OCI-M2 (cell line): ENCODE measurements around the gene UBXN2A.
"Not testable (repeated sequence)": the region's sequence is repeated elsewhere in the genome, so short reads cannot be mapped to it uniquely, and the experiment has no call there.

Experiments
- DNase-seq: peaks from one replicate; lab custom pipeline; 2025; ENCODE audit not compliant: unreplicated experiment; lab: John Stamatoyannopoulos, UW

The UBXN2A gene

DNA sequence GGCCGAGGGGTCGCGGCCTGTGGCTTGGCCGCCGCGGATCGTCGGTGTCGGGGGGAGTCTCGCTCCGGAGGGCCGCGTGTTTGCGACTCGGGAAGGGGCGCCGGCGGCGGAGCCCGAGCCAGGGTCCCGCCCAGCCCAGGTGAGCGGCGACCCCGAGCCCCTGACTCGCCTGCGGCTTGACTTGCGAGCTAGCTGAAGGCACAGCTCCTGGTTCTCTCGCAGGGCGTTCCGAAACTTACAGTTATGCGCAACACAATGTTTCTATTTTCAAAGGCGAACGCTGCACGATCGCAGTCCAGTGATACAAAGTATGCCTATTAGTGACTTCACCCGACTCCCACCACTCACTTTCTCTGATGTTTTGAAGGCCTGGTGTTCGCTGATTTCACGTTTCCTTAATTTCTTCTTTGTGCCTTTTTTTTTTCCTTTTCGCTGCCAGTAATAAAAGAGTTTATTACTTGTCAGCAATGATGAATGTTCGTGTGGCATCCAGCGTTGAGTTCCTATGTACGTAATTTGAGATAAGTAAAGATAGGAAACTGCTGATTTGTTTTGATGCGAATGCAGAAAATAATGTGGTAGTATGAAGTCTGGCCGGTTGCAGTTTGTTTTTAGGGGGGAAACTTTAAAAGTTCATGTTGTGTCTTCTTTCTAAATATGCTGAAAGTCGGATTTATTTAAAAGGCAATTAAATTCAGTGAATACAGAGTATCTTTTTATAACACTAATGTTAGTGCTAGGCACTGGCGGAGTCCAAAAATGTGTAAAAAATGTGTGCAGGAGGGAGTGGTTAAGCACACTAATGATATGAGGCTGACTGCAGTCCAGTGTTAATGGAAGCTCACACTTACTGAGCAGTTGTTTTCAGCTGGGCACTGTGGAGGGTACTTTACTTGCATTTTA lies 706 bp downstream of the UBXN2A start:
- no peak for DNase-seq

- DNase-seq, result no peak
Measured at GRCh38 chr2:23941644-23942043, 1.4 kb downstream of the UBXN2A start.

DNA sequence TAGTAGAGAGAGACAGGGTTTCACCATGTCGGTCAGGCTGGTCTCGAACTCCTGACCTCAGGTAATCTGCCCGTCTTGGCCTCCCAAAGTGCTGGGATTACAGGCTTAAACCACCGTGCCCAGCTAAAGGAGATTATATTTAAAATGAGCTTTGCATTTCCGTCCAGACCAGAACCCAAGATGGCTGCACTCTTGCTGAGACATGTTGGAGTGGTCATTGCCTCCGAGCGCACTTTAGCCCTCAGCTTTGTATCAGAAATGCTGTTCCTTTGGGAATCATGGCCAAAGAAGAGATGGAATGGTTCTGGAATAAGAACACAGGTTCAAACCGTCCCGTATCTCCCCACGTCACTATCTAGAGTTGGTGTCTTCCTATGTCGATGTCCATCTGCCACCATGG lies 3.4 kb downstream of the UBXN2A start:
- DNase-seq, result no peak

DNA sequence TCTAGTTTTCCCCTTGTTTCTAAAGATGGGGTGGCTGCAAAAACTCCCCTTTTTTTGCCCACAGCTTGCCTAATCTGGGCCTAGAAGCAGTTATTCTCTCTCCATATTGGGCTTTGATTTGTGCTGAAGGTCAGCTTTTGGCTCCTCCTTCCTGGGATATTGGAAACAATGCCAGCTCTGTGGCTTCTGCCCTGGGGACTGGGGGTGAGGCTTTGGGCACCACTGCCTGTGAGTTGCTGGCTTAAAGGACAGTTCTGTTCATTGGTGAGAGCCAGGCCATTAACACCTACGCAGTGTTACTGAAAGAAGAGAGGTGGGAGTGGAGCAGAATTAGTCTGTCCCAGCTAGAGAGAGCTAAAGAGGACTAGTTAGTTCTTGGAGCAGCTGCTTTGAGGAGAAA lies 4.3 kb downstream of the UBXN2A start:
- no peak for DNase-seq

DNA sequence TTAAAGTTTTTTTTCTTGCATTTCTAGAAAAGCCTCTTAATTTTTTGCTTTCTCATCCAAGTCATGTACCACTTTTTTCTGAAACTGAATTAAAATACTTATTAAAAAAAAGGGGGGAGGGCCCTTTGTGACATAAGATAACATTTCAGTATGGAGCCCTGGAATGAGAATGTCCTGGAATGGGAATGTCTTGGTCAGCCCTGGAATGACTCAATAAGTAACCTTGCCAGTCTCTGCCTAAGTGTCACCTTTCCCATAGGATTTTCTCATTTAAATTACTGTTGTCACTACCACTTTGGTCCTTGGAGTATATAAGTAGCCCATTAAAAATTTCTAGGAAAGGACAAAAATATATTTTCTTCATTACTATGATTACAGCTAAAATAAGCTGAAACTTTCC lies 4.7 kb downstream of the UBXN2A start:
- no peak for DNase-seq

- DNase-seq, result no peak
Measured at GRCh38 chr2:23947350-23947749, 7.1 kb downstream of the UBXN2A start.

GRCh38 chr2:23952558-23952957 lies 12.3 kb downstream of the UBXN2A start:
- not testable (repeated sequence) for DNase-seq

DNA sequence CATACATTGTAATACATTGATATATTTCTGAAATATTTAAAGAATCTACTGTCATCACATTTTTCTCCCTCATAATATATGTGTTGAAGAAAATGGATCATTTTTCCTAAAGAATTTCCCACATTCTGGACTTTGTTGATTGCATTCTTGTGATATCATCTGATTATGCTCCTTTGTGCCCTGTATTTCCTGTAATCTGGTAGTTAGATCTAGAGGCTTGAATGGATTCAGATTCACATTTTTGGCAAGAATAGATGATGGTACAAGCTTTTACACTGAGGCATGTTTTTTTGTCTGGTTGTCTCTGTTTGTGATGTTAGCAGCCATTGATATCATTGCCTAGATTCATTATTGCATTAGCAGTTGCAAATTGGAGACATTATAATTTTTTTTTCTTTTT lies 13.4 kb downstream of the UBXN2A start:
- no peak for DNase-seq

GRCh38 chr2:23954325-23955014 lies 14.2 kb downstream of the UBXN2A start:
- DNase-seq, result no peak

- no peak for DNase-seq
Measured at GRCh38 chr2:23967846-23968245, 27.6 kb downstream of the UBXN2A start.

GRCh38 chr2:23976883-23977282 lies 36.6 kb downstream of the UBXN2A start:
- no peak for DNase-seq

- DNase-seq, result no peak
Measured at GRCh38 chr2:23988371-23988770, 48.1 kb downstream of the UBXN2A start.

- DNase-seq, result no peak
Measured at GRCh38 chr2:23992931-23993330, 52.7 kb downstream of the UBXN2A start.

DNA sequence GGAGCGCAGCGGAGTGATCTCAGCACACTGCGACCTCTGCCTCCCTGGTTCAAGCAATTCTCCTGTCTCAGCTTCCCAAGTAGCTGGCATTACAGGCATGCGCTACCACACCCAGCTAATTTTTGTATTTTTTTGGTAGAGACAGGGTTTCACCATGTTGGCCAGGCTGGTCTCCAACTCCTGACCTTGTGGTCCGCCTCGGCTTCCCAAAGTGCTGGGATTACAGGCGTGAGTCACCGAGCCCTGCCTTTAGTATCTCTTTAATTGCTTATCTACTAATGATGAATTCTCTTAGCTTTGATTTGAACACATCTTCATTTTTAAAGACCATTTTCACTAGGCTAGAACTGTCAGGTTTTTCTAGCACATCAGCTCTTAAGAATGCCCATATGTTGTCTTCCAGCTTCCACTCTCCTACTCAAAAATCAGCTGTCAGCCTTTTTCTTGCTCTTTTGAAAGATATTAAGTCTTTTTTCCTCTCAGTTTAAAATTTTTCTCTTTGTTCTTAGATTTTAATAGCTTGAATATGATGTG lies 53.5 kb downstream of the UBXN2A start:
- DNase-seq, result no peak

GRCh38 chr2:23994567-23994966 lies 54.3 kb downstream of the UBXN2A start:
- DNase-seq, result no peak

- DNase-seq, result no peak
Measured at GRCh38 chr2:24007693-24008092, 67.4 kb downstream of the UBXN2A start.

DNA sequence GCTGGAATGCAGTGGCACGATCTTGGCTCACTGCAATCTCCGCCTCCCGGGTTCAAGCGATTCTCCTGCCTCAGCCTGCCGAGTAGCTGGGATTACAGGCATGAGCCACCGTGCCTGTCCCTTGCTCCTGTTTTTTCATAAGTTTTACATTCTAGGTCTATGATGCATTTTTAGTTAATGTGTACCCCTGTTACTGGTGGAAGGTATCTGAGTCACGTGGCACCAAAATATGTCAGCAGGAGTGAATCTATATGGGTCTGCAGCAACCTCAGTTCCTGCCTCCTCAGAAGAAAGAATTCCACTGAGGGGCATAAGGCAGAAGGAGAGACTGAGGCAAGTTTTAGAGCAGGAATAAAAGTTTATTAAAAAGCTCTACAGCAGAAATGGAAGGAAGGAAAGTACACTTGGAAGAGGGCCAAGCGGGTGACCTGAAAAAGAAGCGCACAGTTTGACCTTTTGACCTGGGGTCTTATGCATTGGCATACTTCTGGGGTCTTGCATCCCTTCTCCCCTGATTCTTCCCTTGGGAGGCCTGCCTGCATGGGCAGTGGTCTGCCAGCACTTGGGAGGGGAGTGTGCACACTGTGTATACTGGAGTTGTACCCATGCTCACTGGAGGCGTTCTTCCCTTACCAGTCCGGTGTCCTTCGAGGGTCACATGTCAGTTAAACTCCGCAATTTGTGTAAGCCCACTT lies 68.6 kb downstream of the UBXN2A start:
- no peak for DNase-seq

DNA sequence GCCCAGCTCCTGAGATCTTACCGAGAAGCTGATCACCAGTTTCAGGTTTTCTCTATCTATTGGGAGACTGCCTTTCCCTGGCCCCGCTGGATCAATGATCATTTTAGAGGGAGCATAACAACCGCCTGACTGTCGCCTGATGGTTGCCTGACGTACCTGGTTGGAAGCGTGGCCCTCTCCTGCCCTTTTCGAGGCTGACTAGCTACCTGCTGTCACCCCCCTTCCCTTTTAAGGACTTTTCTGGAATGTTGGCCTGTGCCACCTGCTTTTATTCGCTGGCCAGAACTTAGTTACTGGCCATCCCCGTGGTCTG lies 69.1 kb downstream of the UBXN2A start:
- no peak for DNase-seq

DNA sequence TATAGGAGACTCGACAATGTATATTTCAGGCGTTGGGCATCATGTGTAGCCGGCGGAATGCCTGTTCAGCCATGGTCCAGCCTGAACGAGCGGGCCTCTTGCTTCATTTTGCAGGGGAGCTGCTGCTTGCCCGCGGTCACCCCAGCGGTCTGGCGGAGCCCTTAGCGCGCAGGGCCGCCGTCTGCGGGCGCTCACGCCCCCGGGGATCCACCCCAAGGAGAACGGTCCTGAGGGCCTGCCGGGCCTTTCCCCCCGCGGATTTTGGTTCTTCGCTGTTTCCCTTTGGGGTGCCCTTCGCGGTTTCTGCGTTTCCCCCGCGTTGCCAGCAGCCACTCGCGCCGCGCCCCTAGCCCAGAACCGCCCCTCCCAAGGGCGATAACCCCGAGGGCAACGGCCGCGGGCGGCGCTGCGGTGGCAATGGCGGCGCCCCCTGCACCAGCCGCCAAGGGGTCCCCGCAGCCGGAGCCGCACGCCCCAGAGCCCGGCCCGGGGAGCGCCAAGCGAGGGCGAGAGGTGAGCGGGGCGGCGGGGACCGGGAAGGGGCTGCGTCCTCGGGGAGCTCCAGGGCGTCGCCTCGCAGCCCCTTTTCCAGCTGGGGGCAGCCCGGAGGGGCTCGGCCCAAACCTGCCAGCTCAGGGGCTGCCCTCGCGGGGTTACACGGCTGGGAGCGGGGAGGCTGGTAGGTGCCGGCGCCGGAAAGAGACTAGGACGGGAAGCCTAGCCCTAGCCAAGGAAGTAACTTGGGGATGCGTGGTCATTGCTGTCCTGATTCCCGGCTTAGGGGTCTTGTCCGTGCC lies 69.6 kb downstream of the UBXN2A start, which contains the start of gene MFSD2B:
TSS of gene MFSD2B (plus strand) at position 406 of the 797 bp plus-strand sequence. CDS start at position 418, 12 bp downstream.
- DNase-seq, result no peak

DNA sequence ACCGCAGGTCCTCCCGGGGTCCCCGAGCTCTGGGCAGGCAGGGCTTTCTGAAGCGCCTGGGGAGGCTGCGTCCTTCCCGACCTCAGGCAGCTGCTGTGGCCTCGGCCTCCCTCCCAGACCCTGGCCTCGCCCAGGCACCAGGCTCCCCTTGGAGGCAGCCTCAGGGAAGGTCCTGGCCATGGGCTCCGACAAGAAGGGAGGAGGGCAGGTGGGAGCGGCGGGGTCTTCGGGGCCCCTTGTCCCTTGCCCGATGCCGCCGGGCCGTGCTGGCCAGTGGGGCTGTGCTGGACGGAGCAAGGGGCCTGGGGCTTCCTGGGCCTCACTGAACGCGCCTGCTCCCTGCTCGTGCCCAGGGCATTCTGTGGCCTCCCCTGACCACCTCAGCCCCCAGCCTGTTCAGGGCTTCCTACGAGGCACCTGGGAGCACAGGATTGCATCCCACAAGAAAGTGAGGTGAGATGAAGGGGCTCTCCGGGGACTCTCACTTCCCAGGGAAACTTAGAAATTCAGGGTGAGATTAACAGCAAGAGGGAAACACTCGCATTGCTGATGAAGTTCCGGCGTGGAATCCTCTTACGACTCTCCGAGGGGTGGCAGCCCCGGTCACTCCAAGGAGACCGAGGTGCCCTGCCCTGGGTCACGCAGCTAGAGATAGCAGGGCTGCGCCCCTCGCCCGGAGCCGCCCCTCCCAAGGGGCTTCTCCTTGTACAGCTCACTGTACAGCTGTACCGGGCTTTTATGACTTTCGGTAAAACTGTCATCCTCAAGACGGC lies 70.4 kb downstream of the UBXN2A start:
- DNase-seq, result no peak
